ENCODE data around the gene OR10A7.

OR10A7 gene

GRCh38 chr12:55256831-55257230, 36.0 kb downstream of the OR10A7 start:
- no peak overlapping the region for H3K4me3 ChIP-seq (ENCODE audit: low read depth, low read length)
- no peak for DNase-seq (ENCODE audit: low read depth)
- no peak for TF ChIP-seq CTCF (IDR thresholded peaks at IDR 0.05; ENCODE audit: insufficient read depth, low read depth, low read length, missing control alignments)

GRCh38 chr12:55258303-55258702, 37.5 kb downstream of the OR10A7 start:
- no peak for TF ChIP-seq CTCF (IDR thresholded peaks at IDR 0.05; ENCODE audit: insufficient read depth, low read depth, low read length, missing control alignments)
- no peak overlapping the region for H3K4me3 ChIP-seq (ENCODE audit: low read depth, low read length)
- no peak for DNase-seq (ENCODE audit: low read depth)

Measured in GM12865 (cell line).